ENCODE measurements around the gene TLE6. TPM values are rescaled to one million over a fixed set of nuclear protein-coding genes. Genes with fewer than 3 reads are reported as not detected.
"Not testable (repeated sequence)": the region's sequence is repeated elsewhere in the genome, so short reads cannot be mapped to it uniquely, and the experiment has no call there.

The TLE6 gene
- total and polyA plus RNA-seq, 10 donors, result 0.60 to 4.1 (median 2.0) TPM

DNA sequence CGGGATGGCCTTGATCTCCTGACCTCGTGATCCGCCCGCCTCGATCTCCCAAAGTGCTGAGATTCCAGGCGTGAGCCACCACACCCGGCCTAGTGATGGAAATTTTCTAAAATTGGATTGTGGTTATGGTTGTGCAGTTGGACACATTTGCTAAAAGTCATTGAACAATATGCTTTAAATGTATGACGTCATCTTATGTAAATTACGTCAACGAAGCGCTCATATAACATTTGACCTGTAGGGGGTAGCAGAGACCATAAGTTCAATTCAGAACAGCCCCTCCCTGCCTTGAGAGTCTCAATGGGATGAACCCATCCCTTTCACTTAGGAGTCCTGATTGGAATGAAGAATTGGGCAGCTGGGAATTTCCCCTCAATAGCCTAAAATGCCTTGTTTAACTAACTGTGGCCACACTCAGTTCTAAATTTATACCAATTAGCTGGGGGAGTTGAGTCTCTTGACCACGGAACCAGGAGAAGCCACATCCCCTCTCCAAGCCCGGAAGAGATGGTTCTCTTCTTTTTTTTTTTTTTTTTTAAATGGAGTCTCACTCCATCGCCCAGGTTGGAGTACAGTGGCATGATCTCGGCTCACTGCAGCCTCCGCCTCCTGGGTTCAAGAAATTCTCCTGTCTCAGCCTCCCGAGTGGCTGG lies 15.2 kb upstream of the TLE6 start:
- H3K27ac ChIP-seq, result peak overlapping the region in 4 of 8 donors; percentile 10 to 40 (median 27)
- H3K9me3 ChIP-seq, result no peaks in the 10 kb centered on the region
- peak overlapping the region in 1 of 8 donors; percentile 39 for H3K4me3 ChIP-seq
- peaks cover 0 to 21% (median 14%) of the 10 kb centered on the region in 6 donors for H3K4me1 ChIP-seq
- H3K27me3 ChIP-seq (replicated peaks in 1 of 7), result no peaks in the 10 kb centered on the region
- WGBS, 5 donors, result 30 to 40% (median 36%) methylated on average over 17 of the region's 17 CpGs
- intact Hi-C loops (cut with DNase I; ENCODE audit: low total_unique reads), result no loop called here
- no peak for DNase-seq
- TF ChIP-seq CTCF (IDR thresholded peaks at IDR 0.05 in 8 of 11, conservative IDR thresholded peaks at IDR 0.05 in 3 of 11), result peak; percentile 63 to 95 (median 77)
- no peak for TF ChIP-seq POLR2AphosphoS5 (IDR thresholded peaks at IDR 0.05)
- no peaks in the 10 kb centered on the region for H3K36me3 ChIP-seq

- Histone ChIP-seq H3K4me3 (no peak overlapping the region), H3K36me3 (no peaks in the 10 kb centered on the region), H3K4me1 (peaks cover 0 to 26% (median 17%) of the 10 kb centered on the region in 6 donors), H3K9me3 (no peaks in the 10 kb centered on the region), H3K27ac (peak overlapping the region in 1 of 8 donors; percentile 17), H3K27me3 (replicated peaks in 1 of 7) (no peaks in the 10 kb centered on the region)
- intact Hi-C loops (cut with DNase I; ENCODE audit: low total_unique reads), result no loop called here
- no peak for TF ChIP-seq POLR2A (IDR thresholded peaks at IDR 0.05)
- TF ChIP-seq CTCF (IDR thresholded peaks at IDR 0.05 in 8 of 11, conservative IDR thresholded peaks at IDR 0.05 in 3 of 11), result no peak
- TF ChIP-seq POLR2AphosphoS5 (IDR thresholded peaks at IDR 0.05), result no peak
- WGBS, 5 donors, result 85 to 96% (median 89%) methylated on average over 5 of the region's 5 CpGs
- DNase-seq, result no peak
Observed at GRCh38 chr19:2963122-2963521, 14.2 kb upstream of the TLE6 start.

- 86 to 89% (median 87%) methylated on average over 12 of the region's 12 CpGs for WGBS, 5 donors
- intact Hi-C loops (cut with DNase I; ENCODE audit: low total_unique reads); H3K36me3 ChIP-seq: not testable (repeated sequence)
Observed at GRCh38 chr19:2963631-2964030, 13.7 kb upstream of the TLE6 start.

GRCh38 chr19:2964874-2965273 lies 12.5 kb upstream of the TLE6 start:
- H3K27ac ChIP-seq, result no peak overlapping the region
- WGBS, 5 donors, result 89 to 99% (median 95%) methylated on average over 5 of the region's 5 CpGs
- no peak overlapping the region for H3K4me3 ChIP-seq
- no peaks in the 10 kb centered on the region for H3K36me3 ChIP-seq
- intact Hi-C loops (cut with DNase I; ENCODE audit: low total_unique reads), result no loop called here
- TF ChIP-seq POLR2AphosphoS5 (IDR thresholded peaks at IDR 0.05), result no peak
- TF ChIP-seq POLR2A (IDR thresholded peaks at IDR 0.05), result no peak
- no peak for TF ChIP-seq CTCF (IDR thresholded peaks at IDR 0.05 in 8 of 11, conservative IDR thresholded peaks at IDR 0.05 in 3 of 11)
- H3K27me3 ChIP-seq (replicated peaks in 1 of 7), result no peaks in the 10 kb centered on the region
- peaks cover 5 to 44% (median 32%) of the 10 kb centered on the region in 6 donors for H3K4me1 ChIP-seq
- DNase-seq, result no peak
- no peaks in the 10 kb centered on the region for H3K9me3 ChIP-seq

More at GRCh38 chr19:2963631-2964030, 13.7 kb upstream of the TLE6 start:
- H3K4me1 ChIP-seq, result peaks cover 0 to 31% (median 22%) of the 10 kb centered on the region in 6 donors
- not testable (repeated sequence) for H3K27ac ChIP-seq; H3K4me3 ChIP-seq; DNase-seq; H3K9me3 ChIP-seq; H3K27me3 ChIP-seq (replicated peaks in 1 of 7)
